ENCODE measurements around the gene NTRK3. TPM values are rescaled to one million over a fixed set of nuclear protein-coding genes. Genes with fewer than 3 reads are reported as not detected.

Gene NTRK3
- total RNA-seq, 4 donors from 2014 or later: 0.09 to 2.7 (median 0.62) TPM

DNA sequence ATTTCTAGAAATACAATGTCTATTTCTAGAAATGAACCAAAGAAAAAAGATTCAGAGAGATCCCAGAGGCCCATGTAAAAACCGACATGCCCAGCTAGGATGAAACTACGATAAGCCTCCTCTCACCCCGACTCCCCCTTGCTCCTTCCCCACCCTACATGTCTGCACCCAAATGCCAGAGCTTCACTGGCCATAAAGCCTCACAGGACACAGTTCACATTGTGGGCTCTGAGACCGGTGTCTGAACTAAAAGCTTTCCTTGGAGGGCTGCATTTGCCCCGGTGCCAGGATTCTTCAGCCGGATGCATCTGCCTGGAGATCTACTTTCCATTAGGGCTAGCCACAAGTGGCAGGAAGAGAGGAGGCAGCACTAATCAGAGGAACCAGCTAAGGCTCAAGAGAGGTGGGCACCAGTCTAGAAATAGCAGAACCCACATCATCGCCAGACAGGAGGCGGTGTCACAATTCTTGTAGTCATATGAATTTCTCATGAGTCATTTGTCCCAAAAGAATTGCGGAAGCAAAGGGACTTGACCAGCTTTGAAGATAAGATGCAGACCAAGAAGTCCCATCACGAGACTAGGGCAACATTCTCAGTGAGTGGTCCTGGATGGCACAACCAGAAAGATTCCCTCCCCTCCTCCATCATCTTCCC lies 353.6 kb downstream of the NTRK3 start:
- Histone ChIP-seq H3K36me3 (no peaks in the 10 kb centered on the region), H3K9me3 (no peaks in the 10 kb centered on the region), H3K27ac (no peak overlapping the region), H3K4me3 (no peak overlapping the region), H3K27me3 (peaks cover 0 to 4% (median 0%) of the 10 kb centered on the region in 4 donors), H3K4me1 (no peaks in the 10 kb centered on the region)
- no peak for DNase-seq
- WGBS, 2 donors: 74 to 76% methylated on average over 8 to 9 of the region's 10 CpGs
- no peak for TF ChIP-seq CTCF (IDR thresholded peaks at IDR 0.05)
- no peak for TF ChIP-seq POLR2A (IDR thresholded peaks at IDR 0.05)
- intact Hi-C loops (cut with DNase I): no loop called here

GRCh38 chr15:87901926-87902690 lies 354.4 kb downstream of the NTRK3 start:
- Histone ChIP-seq H3K27ac (no peak overlapping the region), H3K4me3 (no peak overlapping the region), H3K36me3 (no peaks in the 10 kb centered on the region), H3K9me3 (no peaks in the 10 kb centered on the region), H3K27me3 (peaks cover 0 to 4% (median 0%) of the 10 kb centered on the region in 4 donors), H3K4me1 (no peaks in the 10 kb centered on the region)
- intact Hi-C loops (cut with DNase I): no loop called here
- no peak for TF ChIP-seq CTCF (IDR thresholded peaks at IDR 0.05)
- no peak for TF ChIP-seq POLR2A (IDR thresholded peaks at IDR 0.05)
- DNase-seq: no peak
- WGBS, 2 donors: 40 to 58% methylated on average over 3 of the region's 3 CpGs

DNA sequence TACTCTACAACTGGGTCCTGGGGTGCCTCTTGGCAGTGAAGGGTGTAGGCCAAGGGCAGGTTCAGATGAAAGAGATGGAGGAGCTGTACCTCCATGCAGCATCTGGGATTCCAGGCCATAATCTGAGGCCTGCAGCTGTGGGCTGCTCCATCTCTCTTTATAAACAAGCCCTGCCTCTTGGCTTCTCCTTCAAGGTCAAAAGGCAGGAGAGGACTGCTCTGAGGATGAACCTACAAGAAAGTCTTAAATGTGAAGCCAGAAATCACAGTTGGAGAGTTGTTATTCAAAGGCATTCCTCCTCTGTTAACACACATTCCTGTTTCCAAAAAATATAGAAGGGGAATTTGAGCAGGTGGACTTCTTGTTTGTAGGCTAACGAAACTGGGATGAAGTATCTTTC lies 355.5 kb downstream of the NTRK3 start:
- no peak overlapping the region for H3K4me3 ChIP-seq
- no peaks in the 10 kb centered on the region for H3K4me1 ChIP-seq
- H3K27ac ChIP-seq: no peak overlapping the region
- 60 to 83% methylated on average over 1 of the region's 1 CpG for WGBS, 2 donors
- H3K9me3 ChIP-seq: no peaks in the 10 kb centered on the region
- intact Hi-C loops (cut with DNase I): no loop called here
- DNase-seq: no peak
- peaks cover 0 to 4% (median 0%) of the 10 kb centered on the region in 4 donors for H3K27me3 ChIP-seq
- H3K36me3 ChIP-seq: no peaks in the 10 kb centered on the region
- TF ChIP-seq POLR2A (IDR thresholded peaks at IDR 0.05): no peak
- TF ChIP-seq CTCF (IDR thresholded peaks at IDR 0.05): no peak

DNA sequence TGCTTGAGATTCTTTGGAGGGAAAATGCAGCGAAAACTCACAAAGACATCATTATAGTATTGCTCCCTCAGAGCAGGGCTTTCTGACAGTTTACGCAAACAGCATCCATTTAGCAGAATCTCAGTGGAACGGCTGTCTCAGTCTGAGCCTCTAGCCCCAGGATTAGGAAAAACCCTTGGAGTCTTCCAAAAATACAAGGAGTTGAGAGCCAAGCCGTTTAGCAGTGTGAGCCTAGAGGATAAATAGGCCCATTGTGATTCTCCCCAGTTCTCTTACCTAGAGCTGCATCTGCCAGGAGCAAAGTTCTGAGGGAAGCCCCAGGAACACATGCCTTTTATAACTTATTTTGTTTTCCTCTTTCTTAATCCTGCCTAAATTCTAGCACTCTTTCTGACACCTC lies 359.6 kb downstream of the NTRK3 start:
- 43 to 62% methylated on average over 4 of the region's 4 CpGs for WGBS, 2 donors
- Histone ChIP-seq H3K27me3 (no peaks in the 10 kb centered on the region), H3K4me3 (no peak overlapping the region), H3K4me1 (no peaks in the 10 kb centered on the region), H3K36me3 (no peaks in the 10 kb centered on the region), H3K9me3 (no peaks in the 10 kb centered on the region), H3K27ac (no peak overlapping the region)
- no peak for DNase-seq
- TF ChIP-seq CTCF (IDR thresholded peaks at IDR 0.05) (no peak), POLR2A (IDR thresholded peaks at IDR 0.05) (no peak)
- intact Hi-C loops (cut with DNase I): no loop called here

- no peak overlapping the region for H3K27ac ChIP-seq
- H3K4me1 ChIP-seq: no peaks in the 10 kb centered on the region
- no peaks in the 10 kb centered on the region for H3K36me3 ChIP-seq
- 59 to 75% methylated on average over 1 of the region's 1 CpG for WGBS, 2 donors
- no peaks in the 10 kb centered on the region for H3K27me3 ChIP-seq
- intact Hi-C loops (cut with DNase I): no loop called here
- no peaks in the 10 kb centered on the region for H3K9me3 ChIP-seq
- H3K4me3 ChIP-seq: no peak overlapping the region
- DNase-seq: no peak
- TF ChIP-seq CTCF (IDR thresholded peaks at IDR 0.05) (no peak), POLR2A (IDR thresholded peaks at IDR 0.05) (no peak)
Measured at GRCh38 chr15:87887177-87887576, 369.4 kb downstream of the NTRK3 start.
